Mesenchymal stem cell (in vitro differentiated cells and primary cell): ENCODE measurements around the gene CXADR.

ENCODE experiments used
- DNase-seq: peaks from one replicate; pipeline ENCODE4 v3.0.0-alpha.2; 2013
- H2AFZ ChIP-seq: one replicate; pipeline ENCODE4 v1.6.1; 2013; ENCODE audit warnings: low read depth, mild to moderate bottlenecking, control low read depth, inconsistent platforms, low read length, moderate library complexity
- H2AK5ac ChIP-seq: 2 replicates; pipeline ENCODE4 v1.6.1; 2013; ENCODE audit warnings: low read length, moderate library complexity, mild to moderate bottlenecking, inconsistent platforms; ENCODE audit not compliant: severe bottlenecking
- H2BK120ac ChIP-seq: one replicate; pipeline ENCODE4 v1.6.1; 2013; ENCODE audit warnings: low read depth, mild to moderate bottlenecking, inconsistent platforms, low read length, moderate library complexity
- H2BK12ac ChIP-seq, 2 experiments: one replicate each; pipeline ENCODE4 v1.6.1; 2013; ENCODE audit warnings: inconsistent platforms in 2 of 2, low read length in 2 of 2, mild to moderate bottlenecking in 2 of 2, moderate library complexity in 2 of 2, control low read depth in 1 of 2
- H2BK15ac ChIP-seq: one replicate; pipeline ENCODE4 v1.6.1; 2013; ENCODE audit warnings: mild to moderate bottlenecking, low read depth, inconsistent platforms; ENCODE audit not compliant: poor library complexity, severe bottlenecking
- H2BK5ac ChIP-seq: 2 replicates; pipeline ENCODE4 v1.6.1; 2013; ENCODE audit warnings: low read depth, mild to moderate bottlenecking, low read length, control low read depth, inconsistent platforms; ENCODE audit not compliant: poor library complexity, severe bottlenecking
- H3K14ac ChIP-seq, 2 experiments: one replicate each; pipeline ENCODE4 v1.6.1; 2013; ENCODE audit warnings: inconsistent platforms in 2 of 2, low read length in 2 of 2, control low read depth in 1 of 2, mild to moderate bottlenecking in 1 of 2, moderate library complexity in 1 of 2
- H3K18ac ChIP-seq, 2 experiments: one replicate each; pipeline ENCODE4 v1.6.1; 2013; ENCODE audit warnings: inconsistent platforms in 2 of 2, low read length in 2 of 2, control low read depth in 1 of 2, low read depth in 1 of 2, mild to moderate bottlenecking in 1 of 2
- H3K23ac ChIP-seq, 2 experiments: one replicate each; pipeline ENCODE4 v1.6.1; 2013; ENCODE audit warnings: inconsistent platforms in 2 of 2, low read length in 2 of 2, mild to moderate bottlenecking in 2 of 2, moderate library complexity in 2 of 2, control low read depth in 1 of 2
- H3K27ac ChIP-seq: 2 replicates; pipeline ENCODE4 v1.5.1; 2013; ENCODE audit warnings: mild to moderate bottlenecking, moderate library complexity, low read length, control low read depth, inconsistent platforms; ENCODE audit not compliant: poor library complexity, severe bottlenecking
- H3K27me3 ChIP-seq, 2 experiments: 2 replicates each; pipeline versions ENCODE4 v1.6.1 to v1.7.0; 2013; ENCODE audit warnings: low read length in 2 of 2, mild to moderate bottlenecking in 2 of 2, moderate library complexity in 2 of 2, control low read depth in 1 of 2, inconsistent platforms in 1 of 2; ENCODE audit not compliant: control insufficient read depth in 1 of 2, insufficient read depth in 1 of 2
- H3K36me3 ChIP-seq, 2 experiments: 2 replicates each; pipeline versions ENCODE4 v1.6.1 to v1.7.0; 2013; ENCODE audit warnings: low read length in 2 of 2, control low read depth in 1 of 2, inconsistent platforms in 1 of 2, low read depth in 1 of 2, mild to moderate bottlenecking in 1 of 2; ENCODE audit not compliant: insufficient read depth in 2 of 2, control insufficient read depth in 1 of 2
- H3K4ac ChIP-seq, 2 experiments: one replicate each; pipeline ENCODE4 v1.6.1; 2013; ENCODE audit warnings: inconsistent platforms in 2 of 2, low read length in 2 of 2, mild to moderate bottlenecking in 2 of 2, moderate library complexity in 2 of 2, control low read depth in 1 of 2, low read depth in 1 of 2
- H3K4me1 ChIP-seq: 2 replicates; pipeline ENCODE4 v1.6.1; 2013; ENCODE audit warnings: low read depth, low read length, control low read depth; ENCODE audit not compliant: control insufficient read depth, insufficient read depth
- H3K4me2 ChIP-seq: 2 replicates; pipeline ENCODE4 v1.6.1; 2013; ENCODE audit warnings: low read length, mild to moderate bottlenecking, inconsistent platforms; ENCODE audit not compliant: poor library complexity, severe bottlenecking
- H3K4me3 ChIP-seq, 2 experiments: 2 replicates each; pipeline versions ENCODE4 v1.5.1 to v1.7.0; 2013; ENCODE audit warnings: low read length in 2 of 2, mild to moderate bottlenecking in 2 of 2, control low read depth in 1 of 2, low read depth in 1 of 2; ENCODE audit not compliant: insufficient read depth in 1 of 2
- H3K79me1 ChIP-seq: replicated peaks from 2 replicates; pipeline ENCODE4 v1.6.1; 2013; ENCODE audit warnings: mild to moderate bottlenecking, control low read depth, low read length, inconsistent platforms; ENCODE audit not compliant: poor library complexity, severe bottlenecking
- H3K9ac ChIP-seq: 2 replicates; pipeline ENCODE4 v1.7.0; 2013; ENCODE audit warnings: mild to moderate bottlenecking, low read length, moderate library complexity
- H3K9me3 ChIP-seq: 2 replicates; pipeline ENCODE4 v1.7.0; 2013; ENCODE audit warnings: mild to moderate bottlenecking, low read length; ENCODE audit not compliant: control insufficient read depth
- H4K8ac ChIP-seq: one replicate; pipeline ENCODE4 v1.6.1; 2013; ENCODE audit warnings: inconsistent platforms, mild to moderate bottlenecking, low read length, moderate library complexity
- H4K91ac ChIP-seq: one replicate; pipeline ENCODE4 v1.6.1; 2013; ENCODE audit warnings: mild to moderate bottlenecking, low read length, inconsistent platforms
- WGBS: methylation state at CpG from one replicate; pipeline ENCODE4 v1.1.7; 2013; ENCODE audit warnings: mixed read lengths; 5-methylcytosine and 5-hydroxymethylcytosine counted together

CXADR gene

GRCh38 chr21:17572431-17572830 is 59.6 kb downstream of the CXADR start:
- Histone ChIP-seq H3K9ac (no peak overlapping the region), H2BK15ac (no peak overlapping the region), H2AK5ac (no peak overlapping the region), H2AFZ (no peak overlapping the region), H2BK5ac (no peak overlapping the region), H3K36me3 (no peaks in the 10 kb centered on the region), H2BK12ac (no peak overlapping the region), H4K91ac (no peak overlapping the region), H3K23ac (no peak overlapping the region), H3K4ac (no peak overlapping the region), H3K14ac (no peak overlapping the region), H3K9me3 (no peaks in the 10 kb centered on the region), H3K27ac (no peak overlapping the region), H3K4me1 (no peaks in the 10 kb centered on the region), H3K79me1 (no peaks in the 10 kb centered on the region), H2BK120ac (no peak overlapping the region), H4K8ac (no peak overlapping the region), H3K4me3 (no peak overlapping the region), H3K27me3 (peaks cover 0 to 4% of the 10 kb centered on the region in 2 experiments), H3K18ac (no peak overlapping the region), H3K4me2 (no peak overlapping the region)
- no peak for DNase-seq
- WGBS = 97% methylated on average over 5 of the region's 6 CpGs

GRCh38 chr21:17575076-17575475 is 62.2 kb downstream of the CXADR start:
- Histone ChIP-seq H3K9ac (no peak overlapping the region), H2BK12ac (no peak overlapping the region), H2BK5ac (no peak overlapping the region), H3K36me3 (no peaks in the 10 kb centered on the region), H4K8ac (no peak overlapping the region), H2AFZ (no peak overlapping the region), H3K4me3 (no peak overlapping the region), H3K27me3 (peaks cover 0 to 4% of the 10 kb centered on the region in 2 experiments), H3K4me2 (no peak overlapping the region), H3K9me3 (no peaks in the 10 kb centered on the region), H2BK120ac (no peak overlapping the region), H3K23ac (no peak overlapping the region), H2AK5ac (no peak overlapping the region), H3K14ac (no peak overlapping the region), H3K18ac (no peak overlapping the region), H3K27ac (no peak overlapping the region), H2BK15ac (no peak overlapping the region), H4K91ac (no peak overlapping the region), H3K4me1 (no peaks in the 10 kb centered on the region), H3K79me1 (no peaks in the 10 kb centered on the region), H3K4ac (no peak overlapping the region)
- DNase-seq = no peak
- 78% methylated on average over 5 of the region's 5 CpGs for WGBS

- Histone ChIP-seq H2AK5ac (no peak overlapping the region), H3K4me1 (no peaks in the 10 kb centered on the region), H3K14ac (no peak overlapping the region), H3K4me2 (no peak overlapping the region), H2BK15ac (no peak overlapping the region), H2BK120ac (no peak overlapping the region), H3K9ac (no peak overlapping the region), H4K91ac (no peak overlapping the region), H3K27ac (no peak overlapping the region), H2AFZ (no peak overlapping the region), H3K36me3 (no peaks in the 10 kb centered on the region), H2BK5ac (no peak overlapping the region), H3K23ac (no peak overlapping the region), H3K4me3 (no peak overlapping the region), H3K18ac (no peak overlapping the region), H4K8ac (no peak overlapping the region), H3K79me1 (no peaks in the 10 kb centered on the region), H3K4ac (no peak overlapping the region), H3K27me3 (peaks cover 0 to 4% of the 10 kb centered on the region in 2 experiments), H3K9me3 (no peaks in the 10 kb centered on the region), H2BK12ac (no peak overlapping the region)
- DNase-seq = no peak
- WGBS = 81% methylated on average over 4 of the region's 5 CpGs
These were observed 63.4 kb downstream of the CXADR start for GRCh38 chr21:17576080-17576835.

GRCh38 chr21:17577701-17578100 is 64.9 kb downstream of the CXADR start:
- H2AK5ac ChIP-seq = no peak overlapping the region
- no peak for DNase-seq
- H3K18ac ChIP-seq = no peak overlapping the region
- H3K27ac ChIP-seq = no peak overlapping the region
- 100% methylated on average over 1 of the region's 1 CpG for WGBS
- H3K14ac ChIP-seq = no peak overlapping the region
- H2BK15ac ChIP-seq = no peak overlapping the region
- no peak overlapping the region for H3K4ac ChIP-seq
- no peak overlapping the region for H2BK12ac ChIP-seq
- H3K9me3 ChIP-seq = no peaks in the 10 kb centered on the region
- H3K27me3 ChIP-seq = peaks cover 0 to 4% of the 10 kb centered on the region in 2 experiments
- no peak overlapping the region for H2AFZ ChIP-seq
- no peaks in the 10 kb centered on the region for H3K4me1 ChIP-seq
- no peak overlapping the region for H3K4me2 ChIP-seq
- H4K91ac ChIP-seq = no peak overlapping the region
- H3K4me3 ChIP-seq = no peak overlapping the region
- H3K23ac ChIP-seq = no peak overlapping the region
- H3K9ac ChIP-seq = no peak overlapping the region
- H3K36me3 ChIP-seq = no peaks in the 10 kb centered on the region
- H2BK5ac ChIP-seq = no peak overlapping the region
- no peaks in the 10 kb centered on the region for H3K79me1 ChIP-seq
- no peak overlapping the region for H2BK120ac ChIP-seq
- no peak overlapping the region for H4K8ac ChIP-seq
